Upper lobe of left lung (tissue), 6 donors: ENCODE data around the gene CARHSP1. TPM values are rescaled to one million over a fixed set of nuclear protein-coding genes. Genes with fewer than 3 reads are reported as not detected.

ENCODE experiments used
- ATAC-seq, 2 donors: fragments of 200-7000 bp; cut with Tn5 transposase; one replicate each; pipeline ENCODE4 v1.9.1; 2022; ENCODE audit warnings: mild to moderate bottlenecking in 2 of 2, moderate library complexity in 2 of 2; ENCODE audit not compliant: low FRiP score in 2 of 2
- DNase-seq, 2 donors: peaks; one replicate each; pipeline ENCODE4 v3.0.0-alpha.2; 2019 to 2020
- H3K27ac ChIP-seq, 4 donors: fragments of 200-600 bp; sonication (generic); one replicate each; pipeline ENCODE4 v1.5.1; 2016 to 2019
- H3K27me3 ChIP-seq, 4 donors: fragments of 200-600 bp; sonication (generic); one replicate each; pipeline ENCODE4 v1.5.1; 2017 to 2019
- H3K36me3 ChIP-seq, 4 donors: fragments of 200-600 bp; sonication (generic); one replicate each; pipeline ENCODE4 v1.5.1; 2016 to 2019
- H3K4me1 ChIP-seq, 4 donors: fragments of 200-600 bp; sonication (generic); one replicate each; pipeline ENCODE4 v1.5.1; 2018 to 2019
- H3K4me3 ChIP-seq, 4 donors: fragments of 200-600 bp; sonication (generic); one replicate each; pipeline ENCODE4 v1.5.1; 2017 to 2019; ENCODE audit warnings: mild to moderate bottlenecking in 2 of 4, moderate library complexity in 1 of 4
- H3K9me3 ChIP-seq, 4 donors: fragments of 200-600 bp; sonication (generic); one replicate each; pipeline ENCODE4 v1.5.1; 2018 to 2019
- CTCF ChIP-seq, 6 experiments: fragments of 450-650 bp in 4 of 6; fragments of 200-600 bp in 2 of 6; sonication (generic) in 2 of 6; IDR thresholded peaks; one replicate each; pipeline ENCODE4 v1.5.1; 2016 to 2019; ENCODE audit warnings: antibody characterized with exemption in 6 of 6
- EP300 ChIP-seq, 4 donors: sonication (generic); formaldehyde crosslinking; IDR thresholded peaks; one replicate each; pipeline ENCODE4 v1.5.1; 2017; ENCODE audit warnings: antibody characterized with exemption in 4 of 4, control low read depth in 2 of 4
- POLR2A ChIP-seq, 4 donors: fragments of 450-650 bp; IDR thresholded peaks; one replicate each; pipeline ENCODE4 v1.5.1; 2016 to 2017; ENCODE audit warnings: antibody characterized with exemption in 4 of 4, mild to moderate bottlenecking in 2 of 4
- POLR2AphosphoS5 ChIP-seq, 2 donors: sonication (generic); formaldehyde crosslinking; IDR thresholded peaks; one replicate each; pipeline ENCODE4 v1.5.1; 2017; ENCODE audit warnings: antibody characterized with exemption in 2 of 2
- WGBS, 2 donors: methylation state at CpG; one replicate each; pipeline ENCODE4 v1.1.5; 2017 to 2018; 5-methylcytosine and 5-hydroxymethylcytosine counted together
- total RNA-seq, 6 donors: library from RNA; depleted of rRNA in 4 of 6; stranded (reverse); fragments of >200 nt in 4 of 6; gene quantifications; one replicate each; pipeline versions ENCODE4 v1.1.0 to v1.2.1, GENCODE V29; 2016 to 2021
- donor health status: DM: no; HTN: no; CAD: no; lungs with moderate emphysema.
- donor health status: DM: no; HTN: yes; CAD: no; lungs with severe emphysema.

Gene CARHSP1
- total RNA-seq, 6 donors from 2014 or later, result 33.5 to 102 (median 75.3) TPM

GRCh38 chr16:8831871-8832716 lies 36.7 kb downstream of the CARHSP1 start:
- Histone ChIP-seq H3K27ac (no peak overlapping the region), H3K9me3 (no peaks in the 10 kb centered on the region), H3K4me1 (peaks cover 0 to 6% (median 5%) of the 10 kb centered on the region in 4 donors), H3K36me3 (peaks cover 3 to 40% (median 24%) of the 10 kb centered on the region in 4 donors), H3K4me3 (no peak overlapping the region), H3K27me3 (no peaks in the 10 kb centered on the region)
- WGBS, 2 donors, result 88 to 92% methylated on average over 15 to 17 of the region's 18 CpGs
- TF ChIP-seq POLR2A (IDR thresholded peaks at IDR 0.05) (no peak), POLR2AphosphoS5 (IDR thresholded peaks at IDR 0.05) (no peak), CTCF (IDR thresholded peaks at IDR 0.05) (no peak)
- no peak for ATAC-seq
- peak in 1 of 2 donors; percentile 20 for DNase-seq

- Histone ChIP-seq H3K27ac (no peak overlapping the region), H3K4me3 (no peak overlapping the region), H3K4me1 (peaks cover 0 to 6% (median 5%) of the 10 kb centered on the region in 4 donors), H3K27me3 (no peaks in the 10 kb centered on the region), H3K36me3 (peaks cover 3 to 40% (median 24%) of the 10 kb centered on the region in 4 donors), H3K9me3 (no peaks in the 10 kb centered on the region)
- peak in 1 of 2 donors; percentile 59 for ATAC-seq
- 89 to 97% methylated on average over 9 of the region's 9 CpGs for WGBS, 2 donors
- TF ChIP-seq EP300 (IDR thresholded peaks at IDR 0.05), result no peak
- TF ChIP-seq CTCF (IDR thresholded peaks at IDR 0.05), result no peak
- TF ChIP-seq POLR2AphosphoS5 (IDR thresholded peaks at IDR 0.05), result no peak
- no peak for TF ChIP-seq POLR2A (IDR thresholded peaks at IDR 0.05)
- DNase-seq, result no peak
Observed at GRCh38 chr16:8831450-8831849, 37.4 kb downstream of the CARHSP1 start.

GRCh38 chr16:8828541-8829165 lies 40.2 kb downstream of the CARHSP1 start:
- 94 to 95% methylated on average over 7 to 8 of the region's 8 CpGs for WGBS, 2 donors
- Histone ChIP-seq H3K4me3 (no peak overlapping the region), H3K27me3 (no peaks in the 10 kb centered on the region), H3K27ac (no peak overlapping the region), H3K4me1 (no peaks in the 10 kb centered on the region), H3K9me3 (no peaks in the 10 kb centered on the region), H3K36me3 (peaks cover 6 to 44% (median 24%) of the 10 kb centered on the region in 4 donors)
- TF ChIP-seq EP300 (IDR thresholded peaks at IDR 0.05) (no peak), POLR2A (IDR thresholded peaks at IDR 0.05) (no peak), POLR2AphosphoS5 (IDR thresholded peaks at IDR 0.05) (no peak), CTCF (IDR thresholded peaks at IDR 0.05) (no peak)
- ATAC-seq (no peak), DNase-seq (no peak)

GRCh38 chr16:8826278-8826879 lies 42.4 kb downstream of the CARHSP1 start:
- no peaks in the 10 kb centered on the region for H3K9me3 ChIP-seq
- 78 to 79% methylated on average over 3 of the region's 3 CpGs for WGBS, 2 donors
- TF ChIP-seq CTCF (IDR thresholded peaks at IDR 0.05) (no peak), EP300 (IDR thresholded peaks at IDR 0.05) (no peak), POLR2A (IDR thresholded peaks at IDR 0.05) (no peak), POLR2AphosphoS5 (IDR thresholded peaks at IDR 0.05) (no peak)
- ATAC-seq (no peak), DNase-seq (no peak)
- H3K4me3 ChIP-seq, result no peak overlapping the region
- H3K27ac ChIP-seq, result no peak overlapping the region
- no peaks in the 10 kb centered on the region for H3K4me1 ChIP-seq
- H3K27me3 ChIP-seq, result no peaks in the 10 kb centered on the region
- H3K36me3 ChIP-seq, result peaks cover 6 to 41% (median 18%) of the 10 kb centered on the region in 4 donors
